HUES6 (cell line): ENCODE data around the gene ATP1A4.
A peak's percentile ranks its signal among the peaks of the same experiment; 100 is the strongest.

Experiments used
- H3K27ac ChIP-seq: 2 replicates; pipeline ENCODE4 v1.7.0; 2013; ENCODE audit warnings: low read depth, mild to moderate bottlenecking, low read length, inconsistent platforms
- H3K27me3 ChIP-seq: 2 replicates; pipeline ENCODE4 v1.6.1; 2013; ENCODE audit warnings: low read length; ENCODE audit not compliant: control insufficient read depth, insufficient read depth
- H3K36me3 ChIP-seq: 2 replicates; pipeline ENCODE4 v1.6.1; 2013; ENCODE audit warnings: low read length; ENCODE audit not compliant: control insufficient read depth, insufficient read depth
- H3K4me1 ChIP-seq: 2 replicates; pipeline ENCODE4 v1.6.1; 2013; ENCODE audit warnings: low read length; ENCODE audit not compliant: control insufficient read depth, insufficient read depth
- H3K4me3 ChIP-seq: 2 replicates; pipeline ENCODE4 v1.5.1; 2013; ENCODE audit warnings: low read depth, low read length
- H3K9ac ChIP-seq: one replicate; pipeline ENCODE4 v1.6.1; 2013; ENCODE audit warnings: mild to moderate bottlenecking, low read length
- H3K9me3 ChIP-seq: 2 replicates; pipeline ENCODE4 v1.6.1; 2013; ENCODE audit warnings: low read depth, low read length; ENCODE audit not compliant: control insufficient read depth, insufficient read depth

ATP1A4 gene

DNA sequence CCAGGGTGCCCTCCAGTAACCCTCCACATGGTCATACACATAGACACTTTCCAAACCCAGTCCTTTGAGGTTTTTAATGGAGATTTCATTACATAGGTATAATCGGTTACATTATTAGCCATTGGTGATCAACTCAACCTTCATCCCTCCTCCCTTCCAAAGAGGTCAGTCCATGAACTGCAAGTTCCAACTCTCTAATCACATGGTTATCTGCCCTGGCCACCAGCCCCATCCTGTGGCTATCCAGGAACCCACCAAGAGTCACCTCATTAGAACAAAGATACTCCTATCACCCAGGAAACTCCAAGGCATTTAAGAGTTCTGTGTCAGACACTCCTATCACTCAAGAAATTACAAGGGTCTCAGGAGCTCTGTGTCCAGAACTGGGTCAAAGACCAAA lies 12.2 kb downstream of the ATP1A4 start:
- Histone ChIP-seq H3K36me3 (no peaks in the 10 kb centered on the region), H3K4me3 (no peak overlapping the region), H3K27me3 (no peaks in the 10 kb centered on the region), H3K27ac (no peak overlapping the region), H3K4me1 (peaks cover 23% of the 10 kb centered on the region), H3K9ac (no peak overlapping the region), H3K9me3 (no peaks in the 10 kb centered on the region)

DNA sequence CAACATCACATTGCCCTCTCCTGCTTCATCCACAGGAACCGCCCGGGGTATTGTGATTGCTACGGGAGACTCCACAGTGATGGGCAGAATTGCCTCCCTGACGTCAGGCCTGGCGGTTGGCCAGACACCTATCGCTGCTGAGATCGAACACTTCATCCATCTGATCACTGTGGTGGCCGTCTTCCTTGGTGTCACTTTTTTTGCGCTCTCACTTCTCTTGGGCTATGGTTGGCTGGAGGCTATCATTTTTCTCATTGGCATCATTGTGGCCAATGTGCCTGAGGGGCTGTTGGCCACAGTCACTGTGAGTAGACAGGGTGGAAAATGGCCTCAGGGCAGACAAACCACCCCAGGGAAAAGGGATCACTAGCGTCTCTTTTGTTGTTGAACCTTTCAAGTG lies 12.7 kb downstream of the ATP1A4 start:
- Histone ChIP-seq H3K4me1 (peaks cover 28% of the 10 kb centered on the region), H3K4me3 (no peak overlapping the region), H3K27me3 (no peaks in the 10 kb centered on the region), H3K9ac (no peak overlapping the region), H3K9me3 (no peaks in the 10 kb centered on the region), H3K27ac (no peak overlapping the region), H3K36me3 (no peaks in the 10 kb centered on the region)

DNA sequence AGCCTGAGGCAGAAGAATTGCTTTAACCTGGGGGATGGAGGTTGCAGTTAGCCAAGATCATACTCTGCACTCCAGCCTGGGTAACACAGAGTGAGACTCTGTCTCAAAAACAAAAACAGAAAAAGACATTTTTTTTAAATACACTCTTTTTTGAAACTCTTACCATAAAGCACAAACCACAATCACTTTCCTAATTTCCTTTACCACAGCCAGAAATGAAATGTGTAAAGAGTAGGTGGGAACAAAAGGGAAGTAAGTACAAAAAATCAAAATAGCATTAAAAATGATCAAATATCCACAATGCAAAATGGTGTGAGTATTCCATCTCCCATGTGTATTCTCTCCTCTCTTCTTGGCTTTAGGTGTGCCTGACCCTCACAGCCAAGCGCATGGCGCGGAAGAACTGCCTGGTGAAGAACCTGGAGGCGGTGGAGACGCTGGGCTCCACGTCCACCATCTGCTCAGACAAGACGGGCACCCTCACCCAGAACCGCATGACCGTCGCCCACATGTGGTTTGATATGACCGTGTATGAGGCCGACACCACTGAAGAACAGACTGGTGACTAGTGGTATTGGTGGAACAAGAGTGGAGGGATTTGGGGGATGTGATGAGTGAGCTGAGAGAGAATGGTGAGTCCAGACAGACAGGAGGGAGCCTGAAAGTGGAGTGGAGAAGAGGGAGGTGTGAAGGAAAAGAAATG lies 14.9 kb downstream of the ATP1A4 start:
- Histone ChIP-seq H3K9me3 (no peaks in the 10 kb centered on the region), H3K9ac (no peak overlapping the region), H3K4me1 (peaks cover 47% of the 10 kb centered on the region), H3K36me3 (no peaks in the 10 kb centered on the region), H3K4me3 (no peak overlapping the region), H3K27ac (no peak overlapping the region), H3K27me3 (no peaks in the 10 kb centered on the region)

GRCh38 chr1:160167056-160167455 lies 15.7 kb downstream of the ATP1A4 start:
- Histone ChIP-seq H3K27me3 (no peaks in the 10 kb centered on the region), H3K4me1 (peaks cover 54% of the 10 kb centered on the region)

DNA sequence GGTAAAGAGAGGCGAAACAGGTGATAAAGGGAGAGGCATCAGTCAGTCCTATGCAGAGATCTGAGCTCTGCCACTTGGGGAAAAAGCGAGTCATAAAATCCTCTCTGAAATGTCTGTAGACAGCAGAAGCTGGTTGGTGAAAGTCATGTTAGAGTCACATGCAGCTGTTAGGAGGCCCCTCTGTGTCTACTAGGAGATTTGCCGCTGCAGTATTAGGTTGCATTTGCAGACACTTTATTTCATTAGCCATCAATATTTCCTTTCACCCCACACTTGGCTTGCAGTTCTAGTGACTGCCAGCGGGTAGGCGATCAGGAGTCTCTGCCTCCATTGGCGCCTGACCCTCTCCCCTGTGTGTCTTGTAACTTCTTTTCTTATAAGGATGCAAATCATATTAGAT lies 16.2 kb downstream of the ATP1A4 start:
- Histone ChIP-seq H3K36me3 (no peaks in the 10 kb centered on the region), H3K9ac (peak overlapping the region; percentile 59), H3K27me3 (no peaks in the 10 kb centered on the region), H3K27ac (peak overlapping the region; percentile 65; the same call in 1 of the 2 replicates), H3K4me1 (peaks cover 57% of the 10 kb centered on the region), H3K4me3 (no peak overlapping the region), H3K9me3 (no peaks in the 10 kb centered on the region)

More at GRCh38 chr1:160167056-160167455, 15.7 kb downstream of the ATP1A4 start:
- Histone ChIP-seq H3K9me3 (no peaks in the 10 kb centered on the region), H3K27ac (no peak overlapping the region), H3K4me3 (no peak overlapping the region), H3K9ac (peak overlapping the region; percentile 21), H3K36me3 (no peaks in the 10 kb centered on the region)

- Histone ChIP-seq H3K27ac (peak overlapping the region; percentile 65; the same call in 1 of the 2 replicates), H3K27me3 (no peaks in the 10 kb centered on the region), H3K4me1 (peaks cover 60% of the 10 kb centered on the region), H3K4me3 (no peak overlapping the region), H3K9me3 (no peaks in the 10 kb centered on the region), H3K36me3 (no peaks in the 10 kb centered on the region), H3K9ac (peak overlapping the region; percentile 59)
Observed at GRCh38 chr1:160168016-160168415, 16.6 kb downstream of the ATP1A4 start.

GRCh38 chr1:160168609-160169369 lies 17.4 kb downstream of the ATP1A4 start:
- H3K4me3 ChIP-seq, result peak overlapping the region; percentile 40
- H3K36me3 ChIP-seq, result no peaks in the 10 kb centered on the region
- peaks cover 61% of the 10 kb centered on the region for H3K4me1 ChIP-seq
- peak overlapping the region; percentile 98 for H3K27ac ChIP-seq
- no peaks in the 10 kb centered on the region for H3K9me3 ChIP-seq
- no peaks in the 10 kb centered on the region for H3K27me3 ChIP-seq
- H3K9ac ChIP-seq, result peak overlapping the region; percentile 94

DNA sequence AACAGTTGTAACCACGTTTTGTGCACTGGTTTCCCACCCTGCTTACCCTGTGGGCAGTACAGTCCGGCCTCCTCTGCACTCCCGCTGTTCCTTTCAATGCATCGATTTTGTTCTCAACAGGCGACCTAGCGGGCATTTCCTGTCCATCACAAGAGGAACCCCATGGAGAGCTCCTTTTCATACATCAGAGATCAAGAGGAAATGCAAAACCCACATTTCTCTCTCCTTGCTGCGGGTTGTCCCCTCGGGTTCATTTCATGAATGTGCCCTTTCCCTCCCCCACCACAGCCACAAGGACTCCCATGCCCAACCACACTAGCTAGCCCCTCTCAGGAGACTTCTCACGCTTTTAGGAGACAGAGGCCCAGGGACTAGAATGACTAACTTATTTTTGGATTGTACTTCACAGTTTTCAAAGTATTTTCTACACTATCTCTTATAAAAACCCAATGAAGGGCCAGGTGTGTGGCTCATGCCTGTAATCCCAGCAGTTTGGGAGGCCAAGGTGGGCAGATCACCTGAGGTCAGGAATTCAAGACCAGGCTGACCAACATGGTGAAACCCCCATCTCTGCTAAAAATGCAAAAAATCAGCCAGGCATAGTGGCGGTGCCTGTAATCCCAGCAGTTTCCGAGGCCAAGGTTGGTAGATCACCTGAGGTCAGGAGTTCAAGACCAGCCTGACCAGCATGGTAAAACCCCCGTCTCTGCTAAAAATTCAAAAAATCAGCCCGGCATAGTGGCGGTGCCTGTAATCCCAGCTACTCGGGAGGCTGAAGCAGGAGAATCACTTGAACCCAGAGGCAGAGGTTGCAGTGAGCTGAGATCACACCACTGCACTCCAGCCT lies 18.4 kb downstream of the ATP1A4 start:
- H3K27ac ChIP-seq, result peak overlapping the region; percentile 98
- no peaks in the 10 kb centered on the region for H3K27me3 ChIP-seq
- peak overlapping the region; percentile 40 for H3K4me3 ChIP-seq
- H3K9ac ChIP-seq, result peak overlapping the region; percentile 94
- H3K9me3 ChIP-seq, result no peaks in the 10 kb centered on the region
- peaks cover 61% of the 10 kb centered on the region for H3K4me1 ChIP-seq
- H3K36me3 ChIP-seq, result no peaks in the 10 kb centered on the region

DNA sequence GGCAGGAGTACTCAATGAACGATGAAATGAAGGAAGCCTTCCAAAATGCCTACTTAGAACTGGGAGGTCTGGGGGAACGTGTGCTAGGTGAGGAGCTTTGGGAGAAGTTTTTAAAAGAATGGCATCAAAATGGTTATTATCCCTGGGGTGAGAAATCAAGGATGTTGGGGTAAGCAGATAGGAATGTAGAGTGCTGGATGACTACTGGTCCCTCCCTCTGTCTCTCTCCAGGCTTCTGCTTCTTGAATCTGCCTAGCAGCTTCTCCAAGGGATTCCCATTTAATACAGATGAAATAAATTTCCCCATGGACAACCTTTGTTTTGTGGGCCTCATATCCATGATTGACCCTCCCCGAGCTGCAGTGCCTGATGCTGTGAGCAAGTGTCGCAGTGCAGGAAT lies 20.0 kb downstream of the ATP1A4 start:
- Histone ChIP-seq H3K36me3 (no peaks in the 10 kb centered on the region), H3K27ac (peak overlapping the region; percentile 98; the same call in 1 of the 2 replicates), H3K27me3 (no peaks in the 10 kb centered on the region), H3K4me1 (peaks cover 61% of the 10 kb centered on the region), H3K9ac (peak overlapping the region; percentile 94), H3K9me3 (no peaks in the 10 kb centered on the region), H3K4me3 (peak overlapping the region; percentile 3; the same call in 1 of the 2 replicates)

GRCh38 chr1:160171980-160172379 lies 20.6 kb downstream of the ATP1A4 start:
- Histone ChIP-seq H3K4me1 (peaks cover 59% of the 10 kb centered on the region), H3K9ac (peak overlapping the region; percentile 94), H3K27me3 (no peaks in the 10 kb centered on the region)

More at GRCh38 chr1:160171980-160172379, 20.6 kb downstream of the ATP1A4 start:
- Histone ChIP-seq H3K27ac (peak overlapping the region; percentile 98; the same call in 1 of the 2 replicates), H3K9me3 (no peaks in the 10 kb centered on the region), H3K36me3 (no peaks in the 10 kb centered on the region), H3K4me3 (no peak overlapping the region)
